NCI-H2171 treated with DMSO at 0.1 percent for 48 hours (cell line): ENCODE measurements around the gene RITA1.

Source experiments
- DNase-seq: peaks from one replicate; lab custom pipeline; 2025; lab: John Stamatoyannopoulos, UW

The RITA1 gene

DNA sequence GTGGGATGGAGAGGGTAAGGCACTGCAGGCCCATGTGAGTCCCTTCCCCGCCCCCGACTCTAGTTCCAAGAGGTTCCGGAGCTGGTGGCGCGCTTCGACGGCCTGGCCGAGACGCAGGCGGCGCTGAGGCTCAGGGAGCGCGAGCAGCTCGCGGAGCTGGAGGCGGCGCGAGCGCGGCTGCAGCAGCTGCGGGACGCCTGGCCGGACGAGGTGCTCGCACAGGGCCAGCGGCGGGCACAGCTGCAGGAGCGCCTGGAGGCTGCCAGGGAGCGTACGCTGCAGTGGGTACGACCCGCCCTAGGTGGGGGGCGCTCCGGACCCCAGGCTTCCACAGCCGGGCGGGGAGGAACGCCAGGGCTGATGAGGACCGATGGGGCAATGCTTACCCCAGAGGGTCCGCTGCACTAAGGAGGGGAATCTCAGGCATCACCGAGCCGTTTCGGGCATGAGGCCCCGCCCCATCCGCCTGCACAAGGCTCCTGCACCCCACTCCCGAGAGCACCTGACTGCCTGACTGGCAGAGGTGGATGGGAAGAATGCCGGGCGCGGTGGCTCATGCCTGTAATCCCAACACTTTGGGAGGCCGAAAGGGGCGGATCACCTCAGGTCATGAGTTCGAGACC, 31.1 kb upstream of the RITA1 start:
- peak; percentile 15 for DNase-seq

DNA sequence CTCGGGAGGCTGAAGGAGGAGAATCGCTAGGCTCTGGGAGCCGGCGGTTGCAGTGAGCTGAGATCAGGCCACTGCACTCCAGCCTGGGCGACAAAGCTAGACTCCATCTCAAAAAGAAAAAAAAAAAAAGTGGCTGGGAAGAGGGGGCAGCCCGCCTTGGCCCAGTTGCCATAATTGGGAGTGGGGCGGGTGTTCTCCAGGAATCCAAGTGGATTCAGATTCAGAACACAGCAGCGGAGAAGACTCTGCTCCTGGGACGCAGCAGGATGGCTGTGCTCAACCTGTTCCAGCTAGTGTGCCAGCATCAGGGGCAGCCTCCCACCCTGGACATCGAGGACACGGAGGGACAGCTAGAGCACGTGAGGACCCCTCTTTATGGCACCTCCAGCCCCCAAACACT, 30.5 kb upstream of the RITA1 start:
- DNase-seq, result no peak

DNA sequence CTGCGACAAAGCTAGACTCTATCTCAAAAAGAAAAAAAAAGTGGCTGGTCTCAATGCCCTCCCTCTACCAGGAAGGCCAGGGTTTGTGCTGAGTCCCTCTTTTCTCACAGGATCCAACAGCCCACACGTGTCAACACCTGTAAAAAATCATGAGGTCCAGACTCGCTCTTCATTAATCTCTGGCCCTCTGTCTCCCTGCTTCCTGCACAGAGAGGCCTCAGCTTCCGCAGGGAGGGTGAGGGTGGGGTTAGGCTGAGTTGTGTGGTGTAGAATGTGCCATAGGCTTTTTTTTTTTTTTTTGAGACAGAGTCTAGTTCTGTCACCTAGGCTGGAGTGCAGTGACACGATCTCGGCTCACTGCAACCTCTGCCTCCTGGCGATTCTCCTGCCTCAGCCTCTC, 29.9 kb upstream of the RITA1 start:
- no peak for DNase-seq

DNA sequence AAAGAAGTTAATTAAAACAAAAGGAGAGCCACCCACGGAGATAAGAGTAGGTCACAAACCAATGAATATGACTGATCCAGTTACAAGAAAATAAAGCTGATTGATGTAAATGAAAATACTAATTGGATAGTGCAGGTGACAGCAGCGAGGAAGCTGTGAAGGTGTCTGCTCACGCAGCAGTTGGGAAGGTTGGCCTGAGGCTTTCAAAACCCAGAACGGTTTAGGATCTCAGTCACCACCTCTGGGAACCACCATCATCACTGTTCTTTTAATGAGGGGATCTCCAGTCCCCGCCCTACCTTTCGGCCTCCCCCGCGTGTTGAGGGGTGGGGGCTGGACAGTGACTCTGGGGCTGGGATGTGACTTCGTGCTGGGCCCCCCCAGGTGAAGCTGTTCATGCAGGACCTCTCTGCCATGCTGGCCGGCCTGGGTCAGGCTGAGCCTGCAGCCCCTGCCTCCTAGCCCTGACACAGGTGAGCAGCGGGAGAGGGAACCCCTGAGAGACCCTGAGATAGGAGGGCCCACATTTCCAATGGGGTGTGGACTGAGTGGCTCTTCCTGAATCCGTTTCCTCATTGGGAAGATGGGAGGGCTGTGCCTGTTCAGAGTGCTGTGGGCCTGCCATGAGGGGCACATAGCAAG, 28.2 kb upstream of the RITA1 start:
- DNase-seq, result no peak

DNA sequence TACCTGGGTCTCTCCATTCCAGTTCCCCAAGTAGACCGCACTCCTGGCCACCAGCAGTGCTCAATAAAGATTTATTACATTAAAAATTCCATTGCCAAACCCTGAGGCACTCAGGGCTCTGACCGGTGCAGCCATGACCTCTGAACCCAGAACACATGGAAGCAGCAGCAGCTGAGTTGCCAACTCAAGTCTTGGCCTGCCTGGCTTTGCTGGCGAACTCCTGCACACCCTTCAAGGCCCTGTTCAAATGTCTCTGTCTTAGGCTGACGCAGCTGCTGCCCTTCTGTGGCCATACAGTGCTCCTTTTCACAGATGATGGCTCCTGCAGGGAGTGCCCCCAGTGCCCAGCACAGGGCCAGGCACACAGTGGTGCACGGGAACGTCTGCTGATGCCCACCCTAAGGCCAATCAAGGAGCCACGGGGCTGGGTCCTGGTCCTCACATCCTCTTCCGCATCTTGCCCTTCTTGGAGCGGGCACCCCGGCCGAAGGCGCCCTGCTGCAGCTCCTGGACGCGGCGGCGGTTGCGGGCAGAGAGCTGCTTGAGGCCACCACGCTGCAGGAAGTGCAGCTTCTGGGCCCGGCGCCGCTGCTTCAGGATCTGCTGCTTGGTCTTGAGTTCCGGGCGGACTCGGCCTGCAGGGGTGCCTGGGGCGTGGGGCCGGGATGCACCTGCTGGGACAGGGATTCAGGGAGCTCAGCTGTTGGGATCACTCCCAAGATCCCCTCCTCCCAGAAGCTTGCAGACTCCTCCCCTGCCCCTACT, 26.9 kb upstream of the RITA1 start:
- DNase-seq, result no peak

DNA sequence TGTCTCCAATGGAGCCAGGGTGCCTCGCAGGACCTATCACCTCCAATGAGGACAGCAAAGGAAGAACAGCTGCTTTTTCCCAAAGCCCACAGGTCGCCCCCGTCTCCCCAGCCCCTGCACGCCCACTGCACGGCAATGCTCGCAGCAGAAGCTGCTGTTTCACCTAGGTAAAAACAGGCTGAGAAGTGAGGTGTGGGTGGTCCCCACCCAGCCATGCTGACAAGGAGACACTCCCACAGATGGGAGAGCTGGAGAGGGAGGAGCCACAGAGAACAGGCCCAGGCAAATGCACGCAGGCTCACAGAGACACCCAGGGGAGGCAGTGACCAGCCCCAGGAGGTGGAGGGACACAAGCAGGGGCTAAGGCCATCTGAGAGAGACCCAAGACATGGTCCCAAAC, 25.6 kb upstream of the RITA1 start:
- no peak for DNase-seq

DNA sequence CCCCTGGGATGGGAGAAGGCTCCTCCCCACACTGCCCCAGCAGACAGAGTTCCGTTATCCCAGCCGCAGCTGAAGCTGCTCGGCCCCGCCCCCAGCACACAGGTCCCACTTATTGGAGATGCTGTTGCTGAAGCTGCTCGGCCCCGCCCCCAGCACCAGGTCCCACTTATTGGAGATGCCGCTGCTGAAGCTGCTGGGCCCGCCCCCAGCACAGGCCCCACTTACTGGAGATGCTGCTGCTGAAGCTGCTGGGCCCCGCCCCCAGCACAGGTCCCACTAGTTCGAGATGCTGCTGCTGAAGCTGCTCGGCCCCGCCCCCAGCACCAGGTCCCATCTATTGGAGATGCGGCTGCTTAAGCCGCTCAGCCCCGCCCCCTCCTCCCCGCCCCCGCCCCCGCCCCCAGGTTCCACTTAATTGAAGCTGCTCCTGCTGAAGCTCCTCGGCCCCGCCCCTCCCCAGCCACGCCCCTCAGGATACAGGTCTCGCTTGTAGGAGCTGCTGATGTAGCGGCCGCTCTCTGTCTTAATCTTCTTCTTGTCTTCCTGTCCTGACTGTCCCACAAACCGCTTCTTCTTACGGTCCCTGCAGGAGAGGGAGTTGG, 24.0 kb upstream of the RITA1 start:
- DNase-seq, result peak; percentile 90

DNA sequence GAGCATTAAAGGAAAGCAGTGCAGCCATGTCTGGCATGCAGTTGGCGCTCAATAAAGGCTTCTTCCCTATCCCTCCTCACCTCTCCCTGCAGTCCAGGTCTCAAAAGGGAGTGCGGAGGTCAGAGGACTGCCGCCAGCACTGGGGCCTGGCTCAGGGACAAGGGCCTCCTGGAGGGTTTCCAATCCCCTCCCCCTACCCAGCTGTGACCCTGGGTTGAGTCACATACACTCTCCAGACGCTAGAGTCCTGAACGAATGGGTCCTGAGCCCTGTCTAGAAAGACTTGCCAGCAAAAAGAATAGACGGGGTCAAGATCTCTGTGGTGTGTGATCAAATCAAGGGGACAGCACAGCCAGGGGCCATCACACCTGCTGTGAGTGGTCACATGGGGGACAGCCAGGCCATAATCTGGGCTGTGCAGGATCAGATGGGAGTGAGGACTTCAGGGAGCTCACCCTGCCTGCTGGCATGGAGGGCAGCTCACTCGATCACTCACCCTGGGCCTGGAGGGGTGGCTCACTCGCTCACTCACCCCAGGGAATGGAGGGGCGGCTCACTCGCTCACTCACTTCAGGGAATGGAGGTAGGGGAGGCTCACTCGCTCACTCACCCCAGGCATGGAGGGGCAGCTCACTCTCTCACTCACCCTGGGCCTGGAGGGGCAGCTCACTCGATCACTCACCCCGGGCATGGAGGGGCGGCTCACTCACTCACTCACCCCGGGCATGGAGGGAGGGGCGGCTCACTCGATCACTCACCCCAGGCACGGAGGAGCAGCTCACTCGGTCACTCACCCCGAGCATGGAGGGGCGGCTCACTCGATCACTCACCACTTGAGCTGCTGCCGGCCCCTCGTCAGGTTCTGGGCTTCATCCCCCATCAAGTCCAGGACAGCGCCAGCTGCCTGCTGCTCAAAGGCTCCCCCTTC, 23.2 kb upstream of the RITA1 start:
- peak; percentile 46 for DNase-seq

DNA sequence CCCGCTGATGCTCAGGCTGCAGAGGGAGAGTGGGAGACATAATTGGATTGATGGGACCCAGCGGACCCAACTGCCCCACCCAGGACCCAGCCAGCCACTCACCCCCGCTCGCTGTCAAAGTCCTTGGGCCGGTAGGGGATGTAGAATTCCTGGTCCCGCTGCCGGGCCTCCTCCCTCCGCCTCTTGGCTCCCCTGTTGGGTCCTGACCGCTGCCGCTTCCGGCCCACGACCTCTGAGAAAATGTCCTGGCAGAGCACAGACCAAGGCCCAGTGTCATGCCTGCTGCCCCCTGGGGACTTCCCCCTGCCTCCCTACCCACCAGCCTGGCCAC, 22.5 kb upstream of the RITA1 start:
- no peak for DNase-seq

DNA sequence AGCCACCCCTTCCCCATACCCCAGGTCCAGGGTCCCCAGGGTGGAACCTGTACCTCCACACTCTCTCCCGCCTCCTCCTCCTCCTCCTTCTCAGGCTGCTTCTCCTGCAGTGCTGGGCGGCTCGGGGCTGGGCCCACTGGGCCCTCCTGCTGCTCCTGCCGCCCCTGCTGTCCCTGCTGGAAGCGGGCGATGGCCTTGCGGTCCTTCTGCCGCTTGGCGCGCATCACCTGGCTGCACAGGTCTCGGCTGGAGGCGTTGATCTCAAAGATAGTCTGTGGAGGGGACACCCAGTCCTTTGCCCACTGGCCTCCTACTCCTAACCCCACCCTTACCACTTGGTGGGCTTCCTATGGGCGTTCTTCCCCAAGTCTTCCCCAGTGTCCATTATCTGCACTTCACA, 21.5 kb upstream of the RITA1 start:
- DNase-seq, result no peak

DNA sequence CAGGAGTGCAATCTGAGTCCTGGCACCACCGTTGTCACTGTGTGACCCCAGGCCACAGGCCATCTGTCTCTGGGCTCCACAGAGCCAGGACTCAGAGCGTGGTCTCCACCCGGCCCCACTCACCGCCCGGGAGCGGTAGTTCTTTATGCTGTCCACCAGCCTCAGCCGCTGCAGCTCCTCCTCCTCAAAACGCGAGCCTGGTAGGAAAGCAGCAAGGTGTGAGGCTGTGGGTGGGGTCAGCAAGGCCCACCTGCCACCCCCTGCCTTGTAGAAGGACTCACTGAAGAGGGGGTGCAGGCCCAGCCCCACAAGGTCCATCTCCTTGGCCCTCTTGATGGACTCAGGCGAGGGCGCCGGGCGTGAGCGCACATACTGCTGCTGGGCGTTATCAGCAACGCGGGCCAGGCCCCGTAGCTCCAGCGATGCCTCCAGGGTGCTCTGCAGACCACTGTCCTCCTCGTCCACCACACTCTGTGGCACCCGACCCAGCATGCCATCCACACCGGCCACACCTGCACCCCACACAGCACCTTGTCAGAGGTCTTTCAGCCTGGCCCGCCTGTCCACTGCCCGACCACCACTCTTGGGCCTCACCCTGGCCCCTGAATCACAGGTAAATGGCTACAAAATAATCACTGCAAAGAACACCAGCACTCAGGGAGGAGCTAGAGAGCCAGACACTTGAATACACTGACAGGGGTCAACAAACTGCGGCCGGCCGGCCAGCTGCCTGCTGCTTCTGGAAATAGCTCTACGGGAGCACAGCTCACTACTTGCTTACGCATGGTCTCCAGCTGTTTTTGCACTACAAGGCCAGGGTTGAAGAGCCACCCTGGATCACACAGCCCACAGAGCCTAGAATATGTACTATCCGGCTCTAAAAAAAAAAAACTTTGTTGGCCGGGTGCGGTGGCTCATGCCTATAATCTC, 19.7 kb upstream of the RITA1 start:
- DNase-seq, result no peak

DNA sequence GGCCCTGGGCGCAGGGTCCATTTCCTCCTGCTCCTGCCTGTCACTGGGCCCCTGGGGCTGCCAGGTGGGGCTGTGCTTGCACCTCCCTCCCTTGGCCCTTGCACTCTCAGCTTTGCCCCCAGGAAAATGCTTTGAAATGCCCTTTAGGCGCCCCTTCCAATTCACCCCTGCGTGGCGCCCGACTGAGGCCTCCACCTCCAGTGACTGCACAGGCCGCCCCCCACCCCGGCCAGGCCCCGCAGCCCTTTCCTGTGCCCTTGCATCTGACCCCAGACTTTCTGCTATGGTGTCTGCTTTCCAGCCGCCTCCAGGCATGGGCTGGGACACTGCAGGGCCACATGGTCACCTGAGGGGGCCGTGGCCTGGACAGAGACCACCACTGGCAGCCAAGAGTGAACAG, 17.7 kb upstream of the RITA1 start:
- no peak for DNase-seq

DNA sequence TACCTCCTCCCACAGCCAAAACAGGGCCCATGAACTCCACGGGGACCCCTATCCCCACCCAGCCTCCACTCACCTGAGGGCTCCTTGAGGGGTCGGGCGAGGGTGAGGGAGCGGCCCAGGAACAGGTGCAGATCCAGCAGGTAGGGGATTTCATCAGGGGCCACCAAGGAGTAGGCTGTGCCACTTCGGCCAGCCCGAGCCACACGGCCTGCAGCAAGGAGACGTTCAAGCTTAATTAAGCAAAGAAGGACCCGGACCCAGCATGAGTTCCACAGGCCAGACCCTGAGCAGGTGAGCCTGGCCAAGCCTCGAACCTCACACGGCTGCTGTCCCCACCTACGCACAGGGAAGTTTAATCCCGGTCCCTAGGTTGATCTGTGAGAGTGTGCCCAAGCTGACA, 15.8 kb upstream of the RITA1 start:
- DNase-seq, result no peak

DNA sequence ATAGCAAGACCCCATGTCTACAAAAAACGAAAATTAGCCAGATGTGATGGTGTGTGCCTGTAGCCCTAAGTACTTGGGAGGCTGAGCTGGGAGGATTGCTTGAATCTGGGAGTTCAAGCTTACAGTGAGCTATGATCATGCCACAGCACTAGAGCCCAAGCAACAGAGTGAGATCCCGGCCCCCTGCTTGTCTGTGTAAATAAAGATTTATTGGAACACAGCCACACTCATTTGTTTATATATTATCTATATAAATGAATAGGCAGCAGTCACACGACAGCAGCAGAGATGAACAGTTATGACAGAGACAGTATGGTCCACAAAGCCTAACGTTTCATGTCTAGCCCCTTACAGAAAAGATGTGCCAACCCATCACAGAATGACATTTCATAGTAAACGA, 15.1 kb upstream of the RITA1 start:
- no peak for DNase-seq

DNA sequence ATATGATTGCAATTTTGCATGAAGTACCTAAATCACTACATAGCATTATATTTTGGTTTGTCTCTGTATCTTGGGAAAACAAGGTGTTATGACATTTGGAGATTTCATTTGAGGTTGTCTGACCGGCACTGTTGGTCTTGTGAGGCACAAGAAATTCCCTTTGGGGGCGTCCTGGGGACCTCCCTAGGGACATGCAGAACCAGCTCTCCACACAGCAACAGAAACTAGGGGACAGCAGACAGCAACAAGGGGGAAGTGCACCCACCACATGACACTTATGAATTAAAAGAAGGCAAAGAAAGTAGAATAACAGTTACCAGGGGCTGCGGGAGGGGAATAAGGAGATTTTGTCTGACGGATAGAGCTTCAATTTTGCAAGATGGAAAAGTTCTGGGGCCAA, 14.6 kb upstream of the RITA1 start:
- DNase-seq, result no peak

DNA sequence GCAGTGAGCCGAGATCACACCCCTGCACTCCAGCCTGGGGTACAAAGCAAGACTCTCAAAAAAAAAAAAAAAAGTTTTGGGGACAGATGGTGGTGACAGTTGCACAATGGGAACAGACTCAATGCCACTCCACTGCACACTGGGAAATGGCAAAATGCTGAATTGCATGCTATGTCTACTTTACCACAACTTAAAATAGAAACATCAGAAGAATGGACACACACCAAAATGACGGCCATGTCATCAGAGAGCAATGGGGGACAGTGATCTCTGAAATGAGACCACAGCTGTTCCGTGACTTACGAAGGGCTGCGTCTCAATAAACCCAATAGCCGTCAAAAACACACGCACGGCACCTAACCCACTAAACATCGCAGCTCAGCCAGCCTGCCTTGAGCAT, 14.0 kb upstream of the RITA1 start:
- peak; percentile 37 for DNase-seq

DNA sequence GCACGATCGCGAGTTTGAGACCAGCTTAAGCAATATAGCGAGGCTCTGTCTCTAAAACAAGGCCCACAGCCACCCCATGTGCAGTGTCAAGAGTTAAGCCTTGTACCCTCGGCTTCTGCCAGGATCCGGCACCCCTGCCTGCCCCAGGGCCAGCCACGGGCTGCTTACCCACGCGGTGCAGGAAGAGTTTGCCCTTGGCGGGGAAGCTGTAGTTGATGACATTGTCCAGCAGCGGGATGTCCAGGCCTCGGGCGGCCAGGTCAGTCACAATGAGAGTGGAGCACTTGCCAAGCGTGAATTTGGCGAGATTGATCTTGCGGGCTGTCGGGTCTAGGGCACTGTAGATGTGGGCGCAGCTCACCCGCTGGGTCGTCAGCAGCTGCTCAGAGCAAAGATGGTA, 13.3 kb upstream of the RITA1 start:
- no peak for DNase-seq

DNA sequence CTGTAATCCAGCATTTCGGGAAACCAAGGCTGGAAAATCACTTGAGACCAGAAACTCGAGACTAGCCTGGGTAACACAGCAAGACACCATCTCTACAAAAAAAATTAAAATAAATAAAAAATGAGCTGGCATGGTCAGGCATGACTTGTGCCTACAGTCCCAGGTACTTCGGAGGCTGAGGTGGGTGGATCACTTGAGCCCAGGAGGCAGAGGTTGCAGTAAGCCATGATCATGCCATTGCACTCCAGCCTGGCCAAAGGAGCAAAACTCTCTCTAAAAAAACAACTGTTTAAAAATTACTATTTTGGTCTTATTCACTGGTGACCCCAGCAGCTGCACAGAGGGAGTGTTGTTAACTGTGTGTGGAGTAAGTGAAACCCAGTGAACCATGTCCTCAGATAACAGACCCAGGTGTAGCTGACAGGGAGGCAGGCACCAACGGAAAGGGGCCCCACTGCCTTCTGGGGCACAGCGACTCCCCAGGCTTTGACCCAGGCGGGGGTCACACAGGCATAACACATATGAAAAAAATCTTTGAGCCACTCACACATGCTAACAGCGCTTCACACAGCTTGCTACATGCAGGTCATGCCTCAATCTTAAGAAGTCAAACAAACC, 12.3 kb upstream of the RITA1 start:
- DNase-seq, result no peak

DNA sequence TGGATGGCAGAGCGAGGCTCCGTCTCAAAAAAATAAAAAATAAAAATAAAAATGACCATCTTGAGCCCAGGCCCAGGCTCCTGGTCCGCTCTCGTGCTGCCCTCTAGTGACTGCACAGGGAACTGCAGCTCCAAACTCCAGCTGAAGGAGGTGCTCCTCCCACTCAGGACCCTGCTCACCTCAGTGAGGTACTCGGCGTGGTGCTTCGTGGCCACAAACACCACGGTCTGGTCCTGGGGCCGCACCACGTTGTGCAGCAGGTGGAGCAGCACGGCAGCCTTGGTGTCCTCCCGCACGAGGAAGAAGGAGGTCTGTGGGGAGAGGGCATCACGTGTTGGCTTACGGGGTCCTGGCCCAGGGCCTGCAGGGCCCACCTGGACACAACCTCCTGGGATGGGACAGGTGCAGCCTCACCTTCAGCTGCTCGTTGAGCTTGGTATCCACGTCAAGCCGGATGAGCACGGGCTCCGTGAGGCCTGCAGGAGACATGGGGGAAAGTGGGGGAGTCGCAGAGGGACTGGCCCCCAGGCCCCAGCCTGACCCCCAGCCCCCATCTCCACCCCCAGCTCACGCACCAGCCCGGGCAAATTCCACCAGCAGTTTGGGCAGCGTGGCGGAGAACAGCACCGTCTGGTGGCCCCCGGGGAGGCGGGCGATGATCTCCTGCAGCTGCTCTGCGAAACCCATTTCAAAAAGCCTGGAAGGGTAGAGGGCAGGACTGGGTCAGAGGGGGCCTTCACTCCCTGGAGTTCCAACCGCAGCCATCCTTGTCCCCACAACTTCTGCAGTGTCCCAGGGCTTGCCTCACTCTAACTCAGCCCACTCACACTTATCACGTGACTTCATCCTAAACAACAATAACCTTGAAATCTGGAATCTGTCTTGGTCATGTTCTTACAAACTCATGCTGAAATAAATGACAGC, 10.8 kb upstream of the RITA1 start:
- peak; percentile 42 for DNase-seq
